Endothelial cell of umbilical vein (primary cell): ENCODE results near the gene WDPCP. TPM values are rescaled to one million over a fixed set of nuclear protein-coding genes. Genes with fewer than 3 reads are reported as not detected.

Experiments used
- BruUV-seq: library from RNA; stranded (reverse); fragments of 400-500 nt; replicated peaks from 2 replicates; lab custom pipeline; 2021; lab: Mats Ljungman, UMichigan
- CTCF ChIA-PET: fragments of 300-600, 350-600 bp; sonication (Branson Sonifier 250); formaldehyde crosslinking; loops from one replicate; lab custom pipeline; 2021; ENCODE audit warnings: antibody characterized with exemption, inconsistent platforms; lab: Charles Lee
- POLR2A ChIA-PET: fragments of 300-600, 350-600 bp; sonication (Branson Sonifier 250); formaldehyde crosslinking; loops from one replicate; lab custom pipeline; 2021; ENCODE audit warnings: antibody characterized with exemption, inconsistent platforms; lab: Charles Lee
- DNase-seq: peaks from one replicate; pipeline ENCODE4 v3.0.0-alpha.2; 2011; ENCODE audit warnings: low read depth, low spot score
- FAIRE-seq: peaks from 2 replicates; lab custom pipeline; 2011; peaks lifted over from hg19 to GRCh38; lab: Jason Lieb, UNC
- H2AFZ ChIP-seq: 2 replicates; pipeline ENCODE4 v1.6.0; 2012; ENCODE audit warnings: low read depth, low read length, control low read depth, inconsistent platforms
- H3K27ac ChIP-seq: 2 replicates; pipeline ENCODE4 v1.5.1; 2011; ENCODE audit warnings: low read depth, mild to moderate bottlenecking, control low read depth, low read length, moderate library complexity; ENCODE audit not compliant: insufficient read depth
- H3K27me3 ChIP-seq, 2 experiments: 2 replicates each; pipeline versions ENCODE4 v1.6.0 to v1.6.1; 2011; ENCODE audit warnings: low read length in 2 of 2, mixed read lengths in 1 of 2; ENCODE audit not compliant: control insufficient read depth in 2 of 2, insufficient read depth in 2 of 2
- H3K36me3 ChIP-seq, 2 experiments: 2 replicates in 1 of 2; 3 replicates in 1 of 2; pipeline ENCODE4 v1.5.1; 2011; ENCODE audit warnings: low read length in 2 of 2, mild to moderate bottlenecking in 1 of 2, moderate library complexity in 1 of 2; ENCODE audit not compliant: control insufficient read depth in 2 of 2, insufficient read depth in 2 of 2; ENCODE audit errors: extremely low read depth in 1 of 2
- H3K4me1 ChIP-seq: 3 replicates; pipeline ENCODE4 v1.5.1; 2011; ENCODE audit warnings: mild to moderate bottlenecking, low read length; ENCODE audit not compliant: control insufficient read depth, insufficient read depth; ENCODE audit errors: extremely low read depth
- H3K4me2 ChIP-seq: 2 replicates; pipeline ENCODE4 v1.6.1; 2011; ENCODE audit warnings: low read length, control low read depth, mixed read lengths; ENCODE audit not compliant: insufficient read depth
- H3K4me3 ChIP-seq, 3 experiments: fragments of 200-600 bp in 1 of 3; sonication (generic), shearing (Covaris generic) in 1 of 3; replicated peaks in 1 of 3; 2 replicates each; pipeline ENCODE4 v1.5.1; 2011 to 2016; ENCODE audit warnings: control low read depth in 3 of 3, low read length in 3 of 3, mild to moderate bottlenecking in 2 of 3, inconsistent platforms in 1 of 3, low read depth in 1 of 3, moderate library complexity in 1 of 3; ENCODE audit not compliant: insufficient read depth in 1 of 3
- H3K79me2 ChIP-seq: 2 replicates; pipeline ENCODE4 v1.6.0; 2012; ENCODE audit warnings: low read length, inconsistent platforms; ENCODE audit not compliant: control insufficient read depth, insufficient read depth
- H3K9ac ChIP-seq: replicated peaks from 2 replicates; pipeline ENCODE3; 2011; ENCODE audit warnings: low read length, control low read depth; ENCODE audit not compliant: insufficient read depth; ENCODE audit errors: extremely low read depth
- H3K9me1 ChIP-seq: replicated peaks from 3 replicates; pipeline ENCODE4 v1.6.0; 2011; ENCODE audit warnings: mild to moderate bottlenecking, low read length; ENCODE audit not compliant: control insufficient read depth, insufficient read depth; ENCODE audit errors: extremely low read depth
- H3K9me3 ChIP-seq: replicated peaks from 2 replicates; pipeline ENCODE4 v1.5.1; 2012; ENCODE audit warnings: low read length, inconsistent platforms; ENCODE audit not compliant: control insufficient read depth, insufficient read depth
- H4K20me1 ChIP-seq: replicated peaks from 2 replicates; pipeline ENCODE3; 2011; ENCODE audit warnings: mild to moderate bottlenecking, low read length; ENCODE audit not compliant: control insufficient read depth, insufficient read depth; ENCODE audit errors: extremely low read depth
- CTCF ChIP-seq, 2 donors: IDR thresholded peaks; 1 replicate in 1 of 2; 2 replicates in 1 of 2; pipeline ENCODE4 v1.5.1; 2011; ENCODE audit warnings: low read length in 2 of 2, mild to moderate bottlenecking in 2 of 2, moderate library complexity in 2 of 2, control low read depth in 1 of 2, inconsistent platforms in 1 of 2, low read depth in 1 of 2; ENCODE audit not compliant: insufficient read depth in 1 of 2; ENCODE audit errors: extremely low read depth in 1 of 2
- EZH2 ChIP-seq: IDR thresholded peaks from 2 replicates; pipeline ENCODE4 v1.6.1; 2012; ENCODE audit warnings: borderline replicate concordance, low read depth, mild to moderate bottlenecking, moderate library complexity, low read length, inconsistent platforms; ENCODE audit not compliant: severe bottlenecking
- FOS ChIP-seq: IDR thresholded peaks from 2 replicates; pipeline ENCODE4 v1.6.1; 2011; ENCODE audit warnings: mild to moderate bottlenecking, low read length, moderate library complexity, borderline replicate concordance; ENCODE audit not compliant: insufficient read depth
- GATA2 ChIP-seq: IDR thresholded peaks from 2 replicates; pipeline ENCODE4 v1.7.0; 2011; ENCODE audit warnings: low read depth, mild to moderate bottlenecking, moderate library complexity, mixed read lengths, low read length; ENCODE audit not compliant: insufficient read length, insufficient read depth
- JUN ChIP-seq: IDR thresholded peaks from 2 replicates; pipeline ENCODE4 v1.6.1; 2011; ENCODE audit warnings: borderline replicate concordance, low read depth; ENCODE audit not compliant: insufficient read length, insufficient read depth
- MAX ChIP-seq: IDR thresholded peaks from 2 replicates; pipeline ENCODE4 v1.6.1; 2011; ENCODE audit not compliant: insufficient read depth, insufficient read length
- MYC ChIP-seq: IDR thresholded peaks from one replicate; pipeline ENCODE4 v1.6.1; 2011; ENCODE audit warnings: mild to moderate bottlenecking, low read depth, low read length
- POLR2A ChIP-seq: IDR thresholded peaks from 2 replicates; pipeline ENCODE4 v1.6.1; 2012; ENCODE audit warnings: low read depth, mild to moderate bottlenecking, control low read depth, low read length
- POLR2AphosphoS5 ChIP-seq: IDR thresholded peaks from 2 replicates; pipeline ENCODE4 v1.6.1; 2012; ENCODE audit warnings: low read depth, mild to moderate bottlenecking, control low read depth, low read length, moderate library complexity; ENCODE audit not compliant: insufficient read depth
- dilution Hi-C: fragments of 300-500 bp; cut with MboI; formaldehyde crosslinking; loops from one replicate; pipeline ENCODE4 v1.15.0; 2019; ENCODE audit warnings: low sequenced_read_pairs; ENCODE audit not compliant: extremely low pct_ligation_motif_present
- intact Hi-C: fragments of 100-400 bp; cut with micrococcal nuclease; formaldehyde crosslinking; loops from one replicate; pipeline ENCODE4 v1.10.0; 2022
- polyA plus RNA-seq, 4 experiments: library from polyadenylated mRNA; depleted of rRNA in 3 of 4; stranded (reverse) in 3 of 4; unstranded in 1 of 4; fragments of >200 nt; gene quantifications; 2 replicates each; pipeline versions ENCODE4 v1.2.1 to v1.2.3, GENCODE V29; 2011 to 2012; ENCODE audit warnings: missing spikeins in 1 of 4
- total RNA-seq: library from RNA; stranded (reverse); gene quantifications from 2 replicates; pipeline ENCODE4 v1.2.3, GENCODE V29; 2021

WDPCP gene
- total and polyA plus RNA-seq, 2 donors (not counting 3 experiments of a cell fraction or from before 2014, with no cell fraction given): 4.0 to 8.8 TPM

- dilution Hi-C loops: no loop called here
- TF ChIP-seq EZH2 (no peak), MAX (no peak), FOS (no peak), JUN (no peak), POLR2A (no peak)
- no peak for DNase-seq
- no peak overlapping the region for H3K27ac ChIP-seq
- H3K36me3 ChIP-seq: no peaks in the 10 kb centered on the region
- no peak overlapping the region for H3K4me3 ChIP-seq
- H3K4me1 ChIP-seq: no peaks in the 10 kb centered on the region
- peaks cover 2% of the 10 kb centered on the region for H3K9me1 ChIP-seq
- CTCF ChIA-PET: no interaction called here
- no peaks in the 10 kb centered on the region for H3K79me2 ChIP-seq
- no peaks in the 10 kb centered on the region for H3K9me3 ChIP-seq
- H2AFZ ChIP-seq: no peak overlapping the region
- POLR2A ChIA-PET: no interaction called here
- H4K20me1 ChIP-seq: no peaks in the 10 kb centered on the region
- no TSS peak for BruUV-seq
- FAIRE-seq: no peak
- no peak overlapping the region for H3K9ac ChIP-seq
- intact Hi-C loops: no loop called here
- no peak overlapping the region for H3K4me2 ChIP-seq
- no peaks in the 10 kb centered on the region for H3K27me3 ChIP-seq
These were observed 51.0 kb downstream of the WDPCP start for GRCh38 chr2:63537306-63537705.

- dilution Hi-C loops: no loop called here
- Histone ChIP-seq H3K36me3 (no peaks in the 10 kb centered on the region), H3K9me1 (no peaks in the 10 kb centered on the region), H3K27me3 (no peaks in the 10 kb centered on the region), H3K9me3 (no peaks in the 10 kb centered on the region), H3K4me1 (no peaks in the 10 kb centered on the region), H3K27ac (no peak overlapping the region), H3K4me2 (no peak overlapping the region), H3K79me2 (no peaks in the 10 kb centered on the region), H3K4me3 (no peak overlapping the region), H2AFZ (no peak overlapping the region), H3K9ac (no peak overlapping the region), H4K20me1 (no peaks in the 10 kb centered on the region)
- intact Hi-C loops: no loop called here
- ChIA-PET CTCF (no interaction called here), POLR2A (no interaction called here)
- FAIRE-seq (no peak), DNase-seq (no peak)
- no TSS peak for BruUV-seq
- TF ChIP-seq FOS (no peak), POLR2A (no peak), MAX (no peak), EZH2 (no peak), JUN (no peak), GATA2 (no peak), POLR2AphosphoS5 (no peak), CTCF (IDR thresholded peaks at IDR 0.05; ENCODE audit: extremely low read depth in 1 of 2, insufficient read depth in 1 of 2, low read depth in 1 of 2, low read length in 2 of 2) (no peak), MYC (no peak)
These were observed 57.5 kb downstream of the WDPCP start for GRCh38 chr2:63530704-63531279.
